Forelimb muscle (tissue), 1 donor: Measurements from ENCODE around the gene TBX6. TPM values are rescaled to one million over a fixed set of nuclear protein-coding genes. Genes with fewer than 3 reads are reported as not detected.

ENCODE experiments used
- polyA plus RNA-seq: library from polyadenylated mRNA; unstranded; fragments of 120-200 nt; gene quantifications from one replicate; pipeline ENCODE4 v1.2.1, GENCODE V29; 2013; ENCODE audit not compliant: insufficient read length

TBX6 gene
- polyA plus RNA-seq, 1 donor = 0.77 TPM

Other genes starting within 250 kb of the TBX6 start
- gene CDIPT, start 228.7 kb downstream of the TBX6 start, polyA plus RNA-seq = 37.7 TPM
- gene SEZ6L2, start 192.4 kb downstream of the TBX6 start, polyA plus RNA-seq = 2.5 TPM
- 0.29 TPM for gene ASPHD1, start 191.4 kb downstream of the TBX6 start, polyA plus RNA-seq
- gene KCTD13, start 165.7 kb downstream of the TBX6 start, polyA plus RNA-seq = 11.7 TPM
- gene TMEM219, start 129.8 kb downstream of the TBX6 start, polyA plus RNA-seq = 62.2 TPM
- 33.1 TPM for gene TAOK2, start 118.1 kb downstream of the TBX6 start, polyA plus RNA-seq
- gene HIRIP3, start 96.3 kb downstream of the TBX6 start, polyA plus RNA-seq = 13.3 TPM
- 33.9 TPM for gene INO80E, start 95.7 kb downstream of the TBX6 start, polyA plus RNA-seq
- 0.61 TPM for gene DOC2A, start 80.9 kb downstream of the TBX6 start, polyA plus RNA-seq
- not detected for gene C16orf92, start 68.7 kb downstream of the TBX6 start, polyA plus RNA-seq
- 1.3 TPM for gene TLCD3B, start 60.7 kb downstream of the TBX6 start, polyA plus RNA-seq
- 2,367 TPM for gene ALDOA, start 26.2 kb downstream of the TBX6 start, polyA plus RNA-seq
- 61.8 TPM for gene PPP4C, start 15.9 kb downstream of the TBX6 start, polyA plus RNA-seq
- 29.3 TPM for gene YPEL3, start 4.3 kb upstream of the TBX6 start, polyA plus RNA-seq
- gene GDPD3, start 21.6 kb upstream of the TBX6 start, polyA plus RNA-seq = 5.4 TPM
- gene MAPK3, start 31.3 kb upstream of the TBX6 start, polyA plus RNA-seq = 39.6 TPM
- gene CORO1A, start 91.7 kb upstream of the TBX6 start, polyA plus RNA-seq = 13.1 TPM
- 23.9 TPM for gene BOLA2B, start 101.7 kb upstream of the TBX6 start, polyA plus RNA-seq
- 19.1 TPM for gene SLX1A, start 102.0 kb upstream of the TBX6 start, polyA plus RNA-seq
- gene SULT1A3, start 107.3 kb upstream of the TBX6 start, polyA plus RNA-seq = 1.8 TPM
- 6.9 TPM for gene NPIPB13, start 156.6 kb upstream of the TBX6 start, polyA plus RNA-seq